K562 (cell line): ENCODE measurements around the gene OARD1. TPM values are rescaled to one million over a fixed set of nuclear protein-coding genes. Genes with fewer than 3 reads are reported as not detected.

Experiments used
- ATAC-seq: fragments of 200-7000 bp; cut with Tn5 transposase; 3 replicates; pipeline ENCODE4 v1.9.1; 2020; ENCODE audit warnings: moderate library complexity
- BruUV-seq: library from RNA; stranded (reverse); fragments of 400-500 nt; replicated peaks from 2 replicates; lab custom pipeline; 2021; lab: Mats Ljungman, UMichigan
- CTCF ChIA-PET: fragments of 300-600 bp; formaldehyde crosslinking; extraction: SDS; loops from one replicate; lab custom pipeline; 2021; ENCODE audit warnings: low intra/inter-chr PET ratio; lab: Yijun Ruan, JAX
- POLR2A ChIA-PET: fragments of 300-600, 350-650 bp; sonication (Branson Sonifier 250); formaldehyde crosslinking; extraction: SDS; loops from one replicate; lab custom pipeline; 2021; ENCODE audit warnings: antibody characterized with exemption, inconsistent platforms; lab: Yijun Ruan, JAX
- DNase-seq, 4 experiments: peaks; one replicate each; pipeline versions ENCODE4 v3.0.0 to v3.0.0-alpha.2; 2011 to 2018; ENCODE audit warnings: low spot score in 3 of 4, mixed read lengths in 3 of 4; ENCODE audit errors: extremely low read depth in 1 of 4
- FAIRE-seq: peaks from 2 replicates; lab custom pipeline; 2011; peaks lifted over from hg19 to GRCh38; lab: Jason Lieb, UNC
- H2AFZ ChIP-seq: 2 replicates; pipeline ENCODE4 v1.6.0; 2011; ENCODE audit warnings: low read depth, low read length, control low read depth, inconsistent platforms
- H3K27ac ChIP-seq: fragments of 200-600 bp; 3 replicates; pipeline ENCODE4 v1.8.0; 2011; ENCODE audit warnings: low read depth, mild to moderate bottlenecking, control low read depth, inconsistent platforms, low read length, moderate library complexity, mixed read lengths; ENCODE audit errors: extremely low read depth
- H3K27me3 ChIP-seq, 2 experiments: fragments of 300-600 bp in 1 of 2; 2 replicates in 1 of 2; 3 replicates in 1 of 2; pipeline versions ENCODE4 v1.6.0 to v1.8.0; 2011; ENCODE audit warnings: inconsistent platforms in 2 of 2, low read length in 2 of 2, mild to moderate bottlenecking in 1 of 2, mixed read lengths in 1 of 2, moderate library complexity in 1 of 2; ENCODE audit not compliant: control insufficient read depth in 2 of 2, insufficient read depth in 2 of 2
- H3K36me3 ChIP-seq: fragments of 300-600 bp; 3 replicates; pipeline ENCODE4 v1.8.0; 2011; ENCODE audit warnings: mild to moderate bottlenecking, low read length, inconsistent platforms; ENCODE audit not compliant: control insufficient read depth, insufficient read depth
- H3K4me1 ChIP-seq, 2 experiments: fragments of 200-600 bp in 1 of 2; replicated peaks in 1 of 2; 2 replicates in 1 of 2; 3 replicates in 1 of 2; pipeline versions ENCODE4 v1.5.1 to v1.8.0; 2011; ENCODE audit warnings: inconsistent platforms in 2 of 2, low read length in 2 of 2, mild to moderate bottlenecking in 1 of 2, mixed read lengths in 1 of 2, moderate library complexity in 1 of 2; ENCODE audit not compliant: control insufficient read depth in 2 of 2, insufficient read depth in 2 of 2
- H3K4me2 ChIP-seq: 2 replicates; pipeline ENCODE4 v1.6.1; 2011; ENCODE audit warnings: low read length, control low read depth, inconsistent platforms, mixed read lengths; ENCODE audit not compliant: insufficient read depth
- H3K4me3 ChIP-seq: fragments of 200-600 bp; sonication (generic), shearing (Covaris generic); 2 replicates; pipeline ENCODE4 v1.5.1; 2016; ENCODE audit warnings: control low read depth, inconsistent platforms
- H3K79me2 ChIP-seq: fragments of 200-600 bp; 3 replicates; pipeline ENCODE4 v1.8.0; 2011; ENCODE audit warnings: low read length, inconsistent platforms; ENCODE audit not compliant: control insufficient read depth, insufficient read depth
- H3K9ac ChIP-seq, 2 experiments: 2 replicates each; pipeline versions ENCODE4 v1.6.0 to v1.6.1; 2011; ENCODE audit warnings: low read depth in 2 of 2, low read length in 2 of 2, control low read depth in 1 of 2, inconsistent platforms in 1 of 2, mild to moderate bottlenecking in 1 of 2, mixed read lengths in 1 of 2; ENCODE audit not compliant: insufficient read depth in 1 of 2
- H3K9me1 ChIP-seq: one replicate; pipeline ENCODE4 v1.6.0; 2011; ENCODE audit warnings: inconsistent platforms, mild to moderate bottlenecking, low read length, moderate library complexity; ENCODE audit not compliant: control insufficient read depth, insufficient read depth
- H3K9me3 ChIP-seq: replicated peaks from 2 replicates; pipeline ENCODE4 v1.5.1; 2011; ENCODE audit warnings: low read depth, low read length, inconsistent platforms; ENCODE audit not compliant: control insufficient read depth, insufficient read depth
- H4K20me1 ChIP-seq: replicated peaks from 2 replicates; pipeline ENCODE4 v1.6.1; 2011; ENCODE audit warnings: low read length, inconsistent platforms, mixed read lengths; ENCODE audit not compliant: control insufficient read depth, insufficient read depth
- SRSF7 ChIP-seq: fragments of 200-400 bp; formaldehyde crosslinking; optimal IDR thresholded peaks from 2 replicates; pipeline ENCODE3; 2017; ENCODE audit warnings: mild to moderate bottlenecking, low read depth, low read length
- ZBTB7A ChIP-seq: IDR thresholded peaks from 2 replicates; pipeline ENCODE4 v1.6.1; 2011; ENCODE audit warnings: low read depth, mild to moderate bottlenecking, low read length, moderate library complexity, borderline replicate concordance; ENCODE audit not compliant: control insufficient read depth
- ZNF740 ChIP-seq, 3 experiments: fragments of 200-800 bp in 1 of 3; sonication (Bioruptor generic) in 1 of 3; sonication (generic) in 1 of 3; formaldehyde crosslinking in 1 of 3; IDR thresholded peaks; 2 replicates each; pipeline versions ENCODE4 v1.6.1 to v1.8.0; 2016 to 2022; ENCODE audit warnings: mild to moderate bottlenecking in 2 of 3, missing compliant biosample characterization in 2 of 3, missing genetic modification characterization in 2 of 3, missing genetic modification reagents in 1 of 3
- WGBS: fragments of 100-300 bp; shearing (Covaris generic); methylation state at CpG from one replicate; pipeline ENCODE4 v1.1.6; 2016; ENCODE audit warnings: low coverage, mixed read lengths; ENCODE audit not compliant: insufficient coverage; ENCODE audit errors: missing lambda C conversion rate; 5-methylcytosine and 5-hydroxymethylcytosine counted together
- in situ Hi-C: fragments of 300-500 bp; cut with MboI; formaldehyde crosslinking; loops from 4 replicates; pipeline ENCODE4 v1.15.0; 2018; ENCODE audit warnings: inconsistent platforms, mixed read lengths
- intact Hi-C: fragments of 100-400 bp; cut with micrococcal nuclease; formaldehyde crosslinking; loops from 2 replicates; pipeline ENCODE4 v1.14.2; 2022
- polyA plus RNA-seq, 8 experiments: library from polyadenylated mRNA; depleted of rRNA in 4 of 8; stranded (reverse) in 5 of 8; unstranded in 3 of 8; fragments of >200 nt; fragmentation: Nextera tagmentation in 2 of 8; fragmentation: Illumina TruSeq in 1 of 8; extraction: Ambion mirVana in 2 of 8; extraction: Trizol in 1 of 8; gene quantifications; 2 replicates each; pipeline versions ENCODE4 v1.2.1 to v1.2.3, GENCODE V29; 2011 to 2014; ENCODE audit warnings: inconsistent platforms in 1 of 8, missing spikeins in 1 of 8
- total RNA-seq, 7 experiments: library from RNA; depleted of rRNA in 6 of 7; stranded (reverse); fragments of >200 nt in 6 of 7; fragmentation: Illumina TruSeq in 2 of 7; extraction: Trizol in 2 of 7; gene quantifications; 2 replicates each; pipeline versions ENCODE4 v1.2.1 to v1.2.3, GENCODE V29; 2011 to 2021; ENCODE audit warnings: low replicate concordance in 1 of 7

Gene OARD1
- total and polyA plus RNA-seq, 9 of the 15 experiments (the other 6 are each of a cell fraction or from before 2014, with no cell fraction given), result 43.4 to 88.3 (median 61.1) TPM

GRCh38 chr6:41025966-41026530, 46.1 kb downstream of the OARD1 start:
- CTCF ChIA-PET, result no interaction called here
- 22% methylated on average over 3 of the region's 3 CpGs for WGBS

More at GRCh38 chr6:41025966-41026530, 46.1 kb downstream of the OARD1 start:
- no peak overlapping the region for H3K27ac ChIP-seq
- in situ Hi-C loops (loop anchor here (25.0 kb wide), 1 partner anchor 1664 kb away; no protein-coding TSS in a partner anchor), intact Hi-C loops (loop anchor here (5.0 to 10.0 kb wide), 3 partner anchors 41 to 699 kb away; no protein-coding TSS in a partner anchor)
- no peaks in the 10 kb centered on the region for H3K79me2 ChIP-seq
- H3K4me2 ChIP-seq, result no peak overlapping the region
- H3K36me3 ChIP-seq, result no peaks in the 10 kb centered on the region
- no TSS peak for BruUV-seq
- H3K9me3 ChIP-seq, result no peaks in the 10 kb centered on the region
- DNase-seq (no peak), ATAC-seq (no peak), FAIRE-seq (no peak)
- H2AFZ ChIP-seq, result no peak overlapping the region
- no peak overlapping the region for H3K4me3 ChIP-seq
- H3K4me1 ChIP-seq, result peaks cover 0 to 13% of the 10 kb centered on the region in 2 experiments; a peak in 4 of 5 replicates
- no peaks in the 10 kb centered on the region for H3K9me1 ChIP-seq
- no peak overlapping the region for H3K9ac ChIP-seq
- POLR2A ChIA-PET, result no interaction called here
- no peaks in the 10 kb centered on the region for H4K20me1 ChIP-seq
- no peak for TF ChIP-seq ZBTB7A
- TF ChIP-seq ZNF740 (CRISPR knock-in tag; IDR thresholded peaks at IDR 0.05), result no peak
- no peak for TF ChIP-seq ZNF740 (tag; IDR thresholded peaks at IDR 0.05)
- TF ChIP-seq SRSF7, result no peak
- H3K27me3 ChIP-seq, result peaks cover 13 to 18% of the 10 kb centered on the region in 2 experiments; a peak in 4 of 5 replicates
